ENCODE results near the gene CFAP299. TPM values are rescaled to one million over a fixed set of nuclear protein-coding genes. Genes with fewer than 3 reads are reported as not detected.
A peak's percentile ranks its signal among the peaks of the same experiment; 100 is the strongest.

CFAP299 gene
- total RNA-seq, 1 donor from 2014 or later, result not detected

DNA sequence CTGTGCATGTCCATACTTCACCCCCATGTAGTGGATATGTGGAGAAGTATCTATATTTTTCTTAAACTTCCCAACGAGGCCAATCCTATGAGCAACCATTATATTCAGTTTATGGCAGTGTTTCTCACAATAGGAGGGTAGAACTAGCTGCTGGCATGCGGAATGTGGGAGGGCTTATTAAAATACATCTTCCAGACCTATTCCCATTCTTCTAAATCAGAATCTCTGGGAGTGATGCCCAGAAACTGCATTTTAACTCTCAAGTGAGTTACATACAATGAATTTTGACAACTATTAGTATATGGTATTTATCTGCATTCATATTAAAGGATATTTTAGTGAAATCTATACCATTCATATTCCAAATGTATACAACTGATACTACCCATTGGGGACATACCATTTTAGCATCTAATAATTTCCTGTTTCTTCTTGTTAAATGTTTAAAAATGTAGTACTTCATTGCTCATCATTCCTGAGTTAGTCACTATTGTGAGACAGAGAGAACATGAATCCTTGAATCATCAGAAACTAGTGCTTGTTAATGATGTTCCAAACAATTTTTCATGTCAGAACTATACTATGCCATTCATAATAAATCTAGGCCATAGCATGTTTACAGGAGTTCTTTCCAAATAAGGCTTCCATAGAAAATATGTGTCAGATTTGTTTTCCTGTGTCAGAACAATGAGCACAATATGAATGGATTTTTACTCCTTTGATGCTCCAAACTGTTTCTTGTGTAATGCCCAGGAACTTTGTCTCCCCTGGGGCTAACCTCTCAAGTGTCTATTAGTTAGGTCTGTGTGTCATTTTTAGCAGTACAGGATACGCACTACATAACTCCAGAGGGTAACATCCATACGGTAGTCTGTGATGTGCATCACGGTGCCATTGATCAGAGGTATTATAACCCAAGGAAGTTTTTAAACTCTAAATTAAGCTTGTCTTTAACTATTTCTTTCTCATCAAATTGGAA, 496.1 kb downstream of the CFAP299 start:
- H3K9me3 Mint-ChIP-seq (ENCODE audit: unreplicated experiment), result no peaks in the 10 kb centered on the region
- no peak overlapping the region for H3K4me3 Mint-ChIP-seq (ENCODE audit: unreplicated experiment)
- no peaks in the 10 kb centered on the region for H3K4me1 Mint-ChIP-seq (ENCODE audit: low read depth, unreplicated experiment)
- Histone ChIP-seq H3K4me3 (ENCODE audit: insufficient read depth, low read depth, low read length) (no peak overlapping the region), H3K36me3 (ENCODE audit: insufficient read depth, low read length) (no peaks in the 10 kb centered on the region), H3K9me3 (ENCODE audit: insufficient read depth, low read depth, low read length) (no peaks in the 10 kb centered on the region), H3K27me3 (ENCODE audit: insufficient read depth, low read length) (no peaks in the 10 kb centered on the region), H3K4me2 (ENCODE audit: low read length) (no peak overlapping the region), H3K9ac (ENCODE audit: low read length) (no peak overlapping the region), H3K79me2 (ENCODE audit: insufficient read depth, low read length) (no peaks in the 10 kb centered on the region), H4K20me1 (ENCODE audit: insufficient read depth, low read length) (no peaks in the 10 kb centered on the region), H2AFZ (ENCODE audit: low read depth, low read length) (no peak overlapping the region), H3K27ac (ENCODE audit: low read depth, low read length) (no peak overlapping the region), H3K4me1 (ENCODE audit: insufficient read depth, low read length) (no peaks in the 10 kb centered on the region)
- TF ChIP-seq, protein P1, sequence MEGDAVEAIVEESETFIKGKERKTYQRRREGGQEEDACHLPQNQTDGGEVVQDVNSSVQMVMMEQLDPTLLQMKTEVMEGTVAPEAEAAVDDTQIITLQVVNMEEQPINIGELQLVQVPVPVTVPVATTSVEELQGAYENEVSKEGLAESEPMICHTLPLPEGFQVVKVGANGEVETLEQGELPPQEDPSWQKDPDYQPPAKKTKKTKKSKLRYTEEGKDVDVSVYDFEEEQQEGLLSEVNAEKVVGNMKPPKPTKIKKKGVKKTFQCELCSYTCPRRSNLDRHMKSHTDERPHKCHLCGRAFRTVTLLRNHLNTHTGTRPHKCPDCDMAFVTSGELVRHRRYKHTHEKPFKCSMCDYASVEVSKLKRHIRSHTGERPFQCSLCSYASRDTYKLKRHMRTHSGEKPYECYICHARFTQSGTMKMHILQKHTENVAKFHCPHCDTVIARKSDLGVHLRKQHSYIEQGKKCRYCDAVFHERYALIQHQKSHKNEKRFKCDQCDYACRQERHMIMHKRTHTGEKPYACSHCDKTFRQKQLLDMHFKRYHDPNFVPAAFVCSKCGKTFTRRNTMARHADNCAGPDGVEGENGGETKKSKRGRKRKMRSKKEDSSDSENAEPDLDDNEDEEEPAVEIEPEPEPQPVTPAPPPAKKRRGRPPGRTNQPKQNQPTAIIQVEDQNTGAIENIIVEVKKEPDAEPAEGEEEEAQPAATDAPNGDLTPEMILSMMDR (IDR thresholded peaks at IDR 0.05; ENCODE audit: insufficient read depth, low read depth, low read length), result no peak
- TF ChIP-seq EZH2 (IDR thresholded peaks at IDR 0.05; ENCODE audit: insufficient read depth, low read length), result no peak
- H3K36me3 Mint-ChIP-seq (ENCODE audit: low read depth, unreplicated experiment), result no peaks in the 10 kb centered on the region
- DNase-seq (ENCODE audit: low read depth), result peak; percentile 2
- no peak overlapping the region for H3K27ac Mint-ChIP-seq (ENCODE audit: unreplicated experiment)
- H3K27me3 Mint-ChIP-seq (ENCODE audit: low read depth, unreplicated experiment), result no peaks in the 10 kb centered on the region
- FAIRE-seq, result no peak

DNA sequence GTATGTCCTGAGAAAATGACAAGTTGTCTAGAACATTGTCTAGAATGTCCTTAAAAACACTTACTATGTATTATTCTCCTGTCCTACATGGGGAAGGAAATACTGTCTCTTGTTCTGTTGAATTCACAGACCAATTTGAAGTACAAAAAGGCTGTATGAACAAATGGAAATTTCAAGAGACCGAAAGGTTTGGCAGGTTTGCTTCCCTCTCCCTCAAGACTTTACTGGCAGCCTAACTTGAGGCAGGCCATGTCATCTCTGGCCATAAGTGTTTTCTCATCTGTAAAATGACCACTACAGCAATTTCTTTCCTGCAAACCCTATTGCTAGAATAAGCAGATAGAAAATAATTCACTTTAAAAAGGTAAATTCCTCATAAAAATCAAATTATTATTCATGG, 503.8 kb downstream of the CFAP299 start:
- Mint-ChIP-seq H3K9me3 (ENCODE audit: unreplicated experiment) (no peaks in the 10 kb centered on the region), H3K4me1 (ENCODE audit: low read depth, unreplicated experiment) (peaks cover 2% of the 10 kb centered on the region), H3K4me3 (ENCODE audit: unreplicated experiment) (no peak overlapping the region), H3K27ac (ENCODE audit: unreplicated experiment) (no peak overlapping the region), H3K36me3 (ENCODE audit: low read depth, unreplicated experiment) (no peaks in the 10 kb centered on the region), H3K27me3 (ENCODE audit: low read depth, unreplicated experiment) (no peaks in the 10 kb centered on the region)
- Histone ChIP-seq H3K4me2 (ENCODE audit: low read length) (no peak overlapping the region), H3K4me3 (ENCODE audit: insufficient read depth, low read depth, low read length) (no peak overlapping the region), H2AFZ (ENCODE audit: low read depth, low read length) (no peak overlapping the region), H3K36me3 (ENCODE audit: insufficient read depth, low read length) (no peaks in the 10 kb centered on the region), H3K9me3 (ENCODE audit: insufficient read depth, low read depth, low read length) (no peaks in the 10 kb centered on the region), H4K20me1 (ENCODE audit: insufficient read depth, low read length) (no peaks in the 10 kb centered on the region), H3K4me1 (ENCODE audit: insufficient read depth, low read length) (no peaks in the 10 kb centered on the region), H3K79me2 (ENCODE audit: insufficient read depth, low read length) (no peaks in the 10 kb centered on the region), H3K9ac (ENCODE audit: low read length) (no peak overlapping the region), H3K27me3 (ENCODE audit: insufficient read depth, low read length) (no peaks in the 10 kb centered on the region), H3K27ac (ENCODE audit: low read depth, low read length) (no peak overlapping the region)
- FAIRE-seq (no peak), DNase-seq (ENCODE audit: low read depth) (no peak)
- no peak for TF ChIP-seq EZH2 (IDR thresholded peaks at IDR 0.05; ENCODE audit: insufficient read depth, low read length)
- TF ChIP-seq, protein P1 (IDR thresholded peaks at IDR 0.05; ENCODE audit: insufficient read depth, low read depth, low read length), result no peak

DNA sequence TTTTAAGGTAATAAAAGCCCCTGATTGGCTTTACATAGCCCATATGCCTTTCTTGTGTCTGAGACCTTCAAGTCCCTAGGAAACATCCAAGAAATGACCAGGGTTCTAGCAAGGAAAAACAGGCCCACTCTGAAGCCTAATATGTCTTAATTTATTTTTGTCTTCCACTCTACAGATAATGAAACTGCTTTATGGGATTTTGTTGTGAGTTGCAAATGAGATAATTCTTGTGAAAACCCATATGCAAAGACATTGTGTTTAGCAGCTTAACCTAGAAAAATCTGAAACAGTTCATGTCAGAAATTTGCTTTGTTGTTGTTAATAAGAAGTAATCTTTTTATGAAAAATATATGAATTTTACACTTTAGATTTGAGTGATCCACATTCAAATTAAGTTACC, 504.3 kb downstream of the CFAP299 start:
- Histone ChIP-seq H3K4me3 (ENCODE audit: insufficient read depth, low read depth, low read length) (no peak overlapping the region), H3K36me3 (ENCODE audit: insufficient read depth, low read length) (no peaks in the 10 kb centered on the region), H3K9me3 (ENCODE audit: insufficient read depth, low read depth, low read length) (no peaks in the 10 kb centered on the region), H3K9ac (ENCODE audit: low read length) (no peak overlapping the region), H2AFZ (ENCODE audit: low read depth, low read length) (no peak overlapping the region), H3K27me3 (ENCODE audit: insufficient read depth, low read length) (no peaks in the 10 kb centered on the region), H3K4me1 (ENCODE audit: insufficient read depth, low read length) (no peaks in the 10 kb centered on the region), H4K20me1 (ENCODE audit: insufficient read depth, low read length) (no peaks in the 10 kb centered on the region), H3K4me2 (ENCODE audit: low read length) (no peak overlapping the region), H3K27ac (ENCODE audit: low read depth, low read length) (no peak overlapping the region), H3K79me2 (ENCODE audit: insufficient read depth, low read length) (no peaks in the 10 kb centered on the region)
- no peak for TF ChIP-seq EZH2 (IDR thresholded peaks at IDR 0.05; ENCODE audit: insufficient read depth, low read length)
- TF ChIP-seq, protein P1 (IDR thresholded peaks at IDR 0.05; ENCODE audit: insufficient read depth, low read depth, low read length), result no peak
- Mint-ChIP-seq H3K4me3 (ENCODE audit: unreplicated experiment) (no peak overlapping the region), H3K4me1 (ENCODE audit: low read depth, unreplicated experiment) (peaks cover 2% of the 10 kb centered on the region), H3K27ac (ENCODE audit: unreplicated experiment) (no peak overlapping the region), H3K9me3 (ENCODE audit: unreplicated experiment) (no peaks in the 10 kb centered on the region), H3K36me3 (ENCODE audit: low read depth, unreplicated experiment) (no peaks in the 10 kb centered on the region), H3K27me3 (ENCODE audit: low read depth, unreplicated experiment) (no peaks in the 10 kb centered on the region)
- FAIRE-seq (no peak), DNase-seq (ENCODE audit: low read depth) (no peak)
